Measurements from ENCODE around the gene SLC35B3.

- TF ChIP-seq CTCF (IDR thresholded peaks at IDR 0.05) (no peak), ZFX (IDR thresholded peaks at IDR 0.05; ENCODE audit: borderline replicate concordance) (no peak)
Observed at GRCh38 chr6:8389036-8389818, 46.1 kb downstream of the SLC35B3 start.

All from 22Rv1 (cell line).